C4-2B (cell line): ENCODE measurements around the gene WDR82.

Experiments used
- ZFX ChIP-seq: fragments of 450-650 bp; IDR thresholded peaks from 2 replicates; pipeline ENCODE4 v1.6.1; 2017
- TF ChIP-seq, protein P1 (sequence below): fragments of 450-650 bp; conservative IDR thresholded peaks from 2 replicates; pipeline ENCODE4 v1.5.1; 2017; ENCODE audit warnings: mild to moderate bottlenecking

- TF ChIP-seq, protein P1, sequence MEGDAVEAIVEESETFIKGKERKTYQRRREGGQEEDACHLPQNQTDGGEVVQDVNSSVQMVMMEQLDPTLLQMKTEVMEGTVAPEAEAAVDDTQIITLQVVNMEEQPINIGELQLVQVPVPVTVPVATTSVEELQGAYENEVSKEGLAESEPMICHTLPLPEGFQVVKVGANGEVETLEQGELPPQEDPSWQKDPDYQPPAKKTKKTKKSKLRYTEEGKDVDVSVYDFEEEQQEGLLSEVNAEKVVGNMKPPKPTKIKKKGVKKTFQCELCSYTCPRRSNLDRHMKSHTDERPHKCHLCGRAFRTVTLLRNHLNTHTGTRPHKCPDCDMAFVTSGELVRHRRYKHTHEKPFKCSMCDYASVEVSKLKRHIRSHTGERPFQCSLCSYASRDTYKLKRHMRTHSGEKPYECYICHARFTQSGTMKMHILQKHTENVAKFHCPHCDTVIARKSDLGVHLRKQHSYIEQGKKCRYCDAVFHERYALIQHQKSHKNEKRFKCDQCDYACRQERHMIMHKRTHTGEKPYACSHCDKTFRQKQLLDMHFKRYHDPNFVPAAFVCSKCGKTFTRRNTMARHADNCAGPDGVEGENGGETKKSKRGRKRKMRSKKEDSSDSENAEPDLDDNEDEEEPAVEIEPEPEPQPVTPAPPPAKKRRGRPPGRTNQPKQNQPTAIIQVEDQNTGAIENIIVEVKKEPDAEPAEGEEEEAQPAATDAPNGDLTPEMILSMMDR: no peak
- no peak for TF ChIP-seq ZFX
Observed at GRCh38 chr3:52259448-52259847, 19.0 kb downstream of the WDR82 start.
